OCI-LY1 (cell line): ENCODE data around the gene TEX47.

Experiments
- H2AFZ ChIP-seq: fragments of 200-600 bp; sonication (generic), shearing (Covaris generic); 2 replicates; pipeline ENCODE4 v1.6.0; 2014; ENCODE audit warnings: antibody characterized with exemption, mild to moderate bottlenecking, low read length
- H3F3A ChIP-seq: fragments of 200-600 bp; sonication (generic), shearing (Covaris generic); 2 replicates; pipeline ENCODE4 v1.6.0; 2014; ENCODE audit warnings: mild to moderate bottlenecking, antibody characterized with exemption, low read length, moderate library complexity; ENCODE audit not compliant: insufficient read depth
- H3K27ac ChIP-seq: fragments of 200-600 bp; sonication (generic); 2 replicates; pipeline ENCODE4 v1.5.1; 2014; ENCODE audit warnings: low read length, mixed run types, mild to moderate bottlenecking, low read depth; ENCODE audit not compliant: poor library complexity, severe bottlenecking
- H3K27me3 ChIP-seq: fragments of 200-600 bp; sonication (generic); 2 replicates; pipeline ENCODE4 v1.6.0; 2014; ENCODE audit warnings: antibody characterized with exemption, mild to moderate bottlenecking, low read length, moderate library complexity; ENCODE audit not compliant: insufficient read depth
- H3K36me3 ChIP-seq: fragments of 200-600 bp; sonication (generic); 2 replicates; pipeline ENCODE4 v1.6.1; 2014; ENCODE audit warnings: mild to moderate bottlenecking, antibody characterized with exemption, low read length, moderate library complexity, mixed read lengths; ENCODE audit not compliant: insufficient read depth
- H3K4me1 ChIP-seq: fragments of 200-600 bp; sonication (generic); 2 replicates; pipeline ENCODE4 v1.5.1; 2014; ENCODE audit warnings: mild to moderate bottlenecking, low read length, moderate library complexity; ENCODE audit not compliant: insufficient read depth, severe bottlenecking
- H3K4me2 ChIP-seq: fragments of 200-600 bp; sonication (generic), shearing (Covaris generic); 2 replicates; pipeline ENCODE4 v1.6.1; 2014; ENCODE audit warnings: low read length
- H3K4me3 ChIP-seq: fragments of 200-600 bp; sonication (generic); 2 replicates; pipeline ENCODE4 v1.5.1; 2014; ENCODE audit warnings: low read length, low read depth, mild to moderate bottlenecking, mixed read lengths; ENCODE audit not compliant: poor library complexity, severe bottlenecking
- H3K79me2 ChIP-seq: fragments of 200-600 bp; shearing (Covaris generic); 2 replicates; pipeline ENCODE4 v1.6.1; 2016; ENCODE audit warnings: mixed run types, low read length, mixed read lengths; ENCODE audit not compliant: insufficient read depth
- H3K9ac ChIP-seq: fragments of 200-600 bp; sonication (generic), shearing (Covaris generic); 2 replicates; pipeline ENCODE4 v1.6.1; 2014; ENCODE audit warnings: mild to moderate bottlenecking, low read length, mixed read lengths
- H3K9me2 ChIP-seq: fragments of 200-600 bp; sonication (generic), shearing (Covaris generic); 2 replicates; pipeline ENCODE4 v1.6.1; 2014; ENCODE audit warnings: low read depth, mild to moderate bottlenecking, low read length, mixed read lengths
- H3K9me3 ChIP-seq: fragments of 200-600 bp; shearing (Covaris generic); 2 replicates; pipeline ENCODE4 v1.6.1; 2014; ENCODE audit warnings: low read length, mixed read lengths
- H4K20me1 ChIP-seq: fragments of 200-600 bp; sonication (generic), shearing (Covaris generic); 2 replicates; pipeline ENCODE4 v1.6.0; 2016; ENCODE audit warnings: mild to moderate bottlenecking, low read length; ENCODE audit not compliant: insufficient read depth
- EZH2 ChIP-seq: fragments of 200-600 bp; sonication (generic), shearing (Covaris generic); IDR thresholded peaks from 2 replicates; pipeline ENCODE4 v1.8.0; 2017; ENCODE audit warnings: borderline replicate concordance, mixed run types, mild to moderate bottlenecking, antibody characterized with exemption, low read length, moderate library complexity, mixed read lengths
- TF ChIP-seq, protein P1 (sequence below): fragments of 200-600 bp; sonication (generic), shearing (Covaris generic); IDR thresholded peaks from 2 replicates; pipeline ENCODE4 v1.5.1; 2017; ENCODE audit warnings: mild to moderate bottlenecking, antibody characterized with exemption, low read length, moderate library complexity, mixed read lengths

Gene TEX47

DNA sequence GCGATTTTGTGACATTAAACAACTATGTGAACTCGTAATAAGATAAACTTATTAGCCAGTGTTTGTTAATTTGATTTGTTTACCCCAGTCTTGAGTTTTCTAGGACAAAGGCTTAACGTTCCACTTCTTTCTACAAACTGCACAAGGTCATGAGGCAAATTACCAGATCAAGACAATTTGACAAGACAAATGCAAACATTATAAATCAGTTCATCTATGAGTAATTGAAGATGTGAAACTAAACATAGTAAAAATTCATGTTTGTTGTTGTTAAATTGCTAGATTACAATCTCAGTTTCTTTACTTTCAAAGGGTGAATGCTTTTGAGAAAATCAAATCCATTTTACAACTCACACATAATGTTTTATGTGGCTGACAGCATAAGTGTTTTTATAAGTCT, 49.4 kb downstream of the TEX47 start:
- TF ChIP-seq, protein P1, sequence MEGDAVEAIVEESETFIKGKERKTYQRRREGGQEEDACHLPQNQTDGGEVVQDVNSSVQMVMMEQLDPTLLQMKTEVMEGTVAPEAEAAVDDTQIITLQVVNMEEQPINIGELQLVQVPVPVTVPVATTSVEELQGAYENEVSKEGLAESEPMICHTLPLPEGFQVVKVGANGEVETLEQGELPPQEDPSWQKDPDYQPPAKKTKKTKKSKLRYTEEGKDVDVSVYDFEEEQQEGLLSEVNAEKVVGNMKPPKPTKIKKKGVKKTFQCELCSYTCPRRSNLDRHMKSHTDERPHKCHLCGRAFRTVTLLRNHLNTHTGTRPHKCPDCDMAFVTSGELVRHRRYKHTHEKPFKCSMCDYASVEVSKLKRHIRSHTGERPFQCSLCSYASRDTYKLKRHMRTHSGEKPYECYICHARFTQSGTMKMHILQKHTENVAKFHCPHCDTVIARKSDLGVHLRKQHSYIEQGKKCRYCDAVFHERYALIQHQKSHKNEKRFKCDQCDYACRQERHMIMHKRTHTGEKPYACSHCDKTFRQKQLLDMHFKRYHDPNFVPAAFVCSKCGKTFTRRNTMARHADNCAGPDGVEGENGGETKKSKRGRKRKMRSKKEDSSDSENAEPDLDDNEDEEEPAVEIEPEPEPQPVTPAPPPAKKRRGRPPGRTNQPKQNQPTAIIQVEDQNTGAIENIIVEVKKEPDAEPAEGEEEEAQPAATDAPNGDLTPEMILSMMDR = no peak
- no peak for TF ChIP-seq EZH2
- Histone ChIP-seq H3K36me3 (no peaks in the 10 kb centered on the region), H3K4me3 (no peak overlapping the region), H3K4me1 (no peaks in the 10 kb centered on the region), H3K9me3 (no peaks in the 10 kb centered on the region), H3F3A (no peaks in the 10 kb centered on the region), H3K27ac (no peak overlapping the region), H3K9ac (no peak overlapping the region), H4K20me1 (no peaks in the 10 kb centered on the region), H3K4me2 (no peak overlapping the region), H3K9me2 (0 out of 2 replicates have a peak, but pooled peaks cover 2% of the 10 kb centered on the region), H3K79me2 (no peaks in the 10 kb centered on the region), H3K27me3 (no peaks in the 10 kb centered on the region), H2AFZ (no peak overlapping the region)
